H1 (cell line): ENCODE data around the gene C1QTNF1. TPM values are rescaled to one million over a fixed set of nuclear protein-coding genes. Genes with fewer than 3 reads are reported as not detected.

Experiments used
- POLR2AphosphoS5 ChIP-seq: IDR thresholded peaks from 2 replicates; pipeline ENCODE4 v1.6.1; 2011; ENCODE audit warnings: low read depth, low read length
- polyA plus RNA-seq, 7 experiments: library from polyadenylated mRNA; depleted of rRNA in 3 of 7; stranded (reverse) in 5 of 7; unstranded in 2 of 7; fragments of >200 nt in 5 of 7; fragments of 200-250 nt in 2 of 7; gene quantifications; 1 replicate in 5 of 7; 2 replicates in 1 of 7; 4 replicates in 1 of 7; pipeline versions ENCODE4 v1.2.1 to v1.2.3, GENCODE V29; 2011 to 2013; ENCODE audit warnings: missing spikeins in 2 of 7, mixed read lengths in 2 of 7
- total RNA-seq: library from RNA; stranded (reverse); fragmentation: NEBNext Ultra II Directional; extraction: Animal tissue kit (Norgen Biotek cat#: 25700); gene quantifications from 2 replicates; pipeline ENCODE4 v1.2.1, GENCODE V29; 2021
- TF ChIP-seq, protein P1 (sequence below): IDR thresholded peaks from 2 replicates; pipeline ENCODE4 v1.6.1; 2012; ENCODE audit warnings: low read length, inconsistent platforms

The C1QTNF1 gene
- total and polyA plus RNA-seq, 2 of the 8 experiments (the other 6 are each of a cell fraction or from before 2014, with no cell fraction given), result 1.5 to 2.5 TPM

DNA sequence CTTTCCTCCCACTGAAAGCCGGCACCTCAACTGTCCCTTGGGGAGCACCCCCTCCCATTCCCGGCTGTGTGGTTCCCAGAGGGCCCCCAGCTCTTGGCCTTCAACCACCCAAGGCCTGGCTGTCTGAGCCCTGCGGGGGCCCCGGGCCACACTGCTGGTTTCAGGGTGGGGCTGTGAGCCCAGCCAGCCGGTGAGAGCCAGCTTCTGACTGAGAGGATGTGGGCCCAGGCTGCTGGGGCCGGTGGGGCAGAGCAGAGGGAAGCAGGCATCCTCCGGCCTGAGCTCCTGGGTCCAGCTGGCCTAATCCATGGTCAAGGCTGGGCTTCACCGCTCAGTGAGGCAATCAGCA is 43.4 kb upstream of the C1QTNF1 start (continued):
- TF ChIP-seq, protein P1, sequence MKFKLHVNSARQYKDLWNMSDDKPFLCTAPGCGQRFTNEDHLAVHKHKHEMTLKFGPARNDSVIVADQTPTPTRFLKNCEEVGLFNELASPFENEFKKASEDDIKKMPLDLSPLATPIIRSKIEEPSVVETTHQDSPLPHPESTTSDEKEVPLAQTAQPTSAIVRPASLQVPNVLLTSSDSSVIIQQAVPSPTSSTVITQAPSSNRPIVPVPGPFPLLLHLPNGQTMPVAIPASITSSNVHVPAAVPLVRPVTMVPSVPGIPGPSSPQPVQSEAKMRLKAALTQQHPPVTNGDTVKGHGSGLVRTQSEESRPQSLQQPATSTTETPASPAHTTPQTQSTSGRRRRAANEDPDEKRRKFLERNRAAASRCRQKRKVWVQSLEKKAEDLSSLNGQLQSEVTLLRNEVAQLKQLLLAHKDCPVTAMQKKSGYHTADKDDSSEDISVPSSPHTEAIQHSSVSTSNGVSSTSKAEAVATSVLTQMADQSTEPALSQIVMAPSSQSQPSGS, result no peak
- TF ChIP-seq POLR2AphosphoS5, result no peak
